SK-N-SH (cell line): Measurements from ENCODE around the gene CSRP1. TPM values are rescaled to one million over a fixed set of nuclear protein-coding genes. Genes with fewer than 3 reads are reported as not detected.

Experiments
- CTCF ChIA-PET: fragments of 300-600, 350-600 bp; formaldehyde crosslinking; extraction: SDS; loops from one replicate; lab custom pipeline; 2021; lab: Yijun Ruan, JAX
- POLR2A ChIA-PET: fragments of 350-600 bp; sonication (Branson Sonifier 250); formaldehyde crosslinking; extraction: SDS; loops from one replicate; lab custom pipeline; 2020; ENCODE audit warnings: antibody characterized with exemption, inconsistent platforms; lab: Yijun Ruan, JAX
- DNase-seq: peaks from one replicate; pipeline ENCODE4 v3.0.0; 2012
- H2AFZ ChIP-seq: fragments of 200-600 bp; sonication (generic); 2 replicates; pipeline ENCODE4 v1.8.1; 2016; ENCODE audit warnings: antibody characterized with exemption, mild to moderate bottlenecking, low read depth
- H3F3A ChIP-seq: fragments of 200-600 bp; sonication (generic); replicated peaks from 2 replicates; pipeline ENCODE3; 2016; ENCODE audit warnings: antibody characterized with exemption, mild to moderate bottlenecking; ENCODE audit not compliant: insufficient read depth
- H3K27ac ChIP-seq, 2 experiments: fragments of 200-500 bp in 1 of 2; fragments of 200-600 bp in 1 of 2; sonication (Bioruptor generic) in 1 of 2; sonication (generic), shearing (Covaris generic) in 1 of 2; 2 replicates each; pipeline versions ENCODE4 v1.5.1 to v1.6.1; 2014 to 2016; ENCODE audit warnings: low read depth in 2 of 2, inconsistent platforms in 1 of 2, low read length in 1 of 2, mild to moderate bottlenecking in 1 of 2, mixed read lengths in 1 of 2
- H3K27me3 ChIP-seq: fragments of 200-600 bp; sonication (generic), shearing (Covaris generic); 2 replicates; pipeline ENCODE4 v1.6.1; 2016; ENCODE audit warnings: mixed run types; ENCODE audit not compliant: insufficient read depth
- H3K36me3 ChIP-seq, 2 experiments: fragments of 200-500 bp in 1 of 2; fragments of 200-600 bp in 1 of 2; sonication (Bioruptor generic) in 1 of 2; sonication (generic) in 1 of 2; replicated peaks in 1 of 2; 2 replicates each; pipeline versions ENCODE3 to v1.5.1; 2014 to 2016; ENCODE audit warnings: low read length in 1 of 2, mild to moderate bottlenecking in 1 of 2; ENCODE audit not compliant: insufficient read depth in 2 of 2, control insufficient read depth in 1 of 2
- H3K4me1 ChIP-seq, 2 experiments: fragments of 200-500 bp in 1 of 2; fragments of 200-600 bp in 1 of 2; sonication (Bioruptor generic) in 1 of 2; sonication (generic), shearing (Covaris generic) in 1 of 2; 2 replicates each; pipeline versions ENCODE4 v1.5.1 to v1.6.1; 2014 to 2016; ENCODE audit warnings: low read depth in 1 of 2, low read length in 1 of 2, mixed run types in 1 of 2; ENCODE audit not compliant: insufficient read depth in 2 of 2, control insufficient read depth in 1 of 2
- H3K4me2 ChIP-seq: fragments of 200-600 bp; sonication (generic), shearing (Covaris generic); 2 replicates; pipeline ENCODE4 v1.6.1; 2017; ENCODE audit warnings: mixed run types
- H3K4me3 ChIP-seq, 2 experiments: fragments of 200-500 bp in 1 of 2; fragments of 200-600 bp in 1 of 2; sonication (Bioruptor generic) in 1 of 2; sonication (generic), shearing (Covaris generic) in 1 of 2; 2 replicates each; pipeline versions ENCODE4 v1.5.1 to v1.8.1; 2014 to 2016; ENCODE audit warnings: low read depth in 2 of 2, inconsistent platforms in 1 of 2, low read length in 1 of 2, mild to moderate bottlenecking in 1 of 2, mixed read lengths in 1 of 2, moderate library complexity in 1 of 2
- H3K79me2 ChIP-seq: fragments of 200-600 bp; sonication (generic); 2 replicates; pipeline ENCODE4 v1.8.1; 2017; ENCODE audit warnings: mild to moderate bottlenecking; ENCODE audit not compliant: insufficient read depth
- H3K9ac ChIP-seq: fragments of 200-600 bp; sonication (generic); 2 replicates; pipeline ENCODE4 v1.6.1; 2017; ENCODE audit warnings: mixed run types
- H3K9me2 ChIP-seq: fragments of 200-600 bp; sonication (generic); 2 replicates; pipeline ENCODE4 v1.6.1; 2017; ENCODE audit warnings: mixed run types
- H3K9me3 ChIP-seq: fragments of 200-600 bp; sonication (generic); 2 replicates; pipeline ENCODE4 v1.6.1; 2017; ENCODE audit warnings: mixed run types, mild to moderate bottlenecking, moderate library complexity
- H4K20me1 ChIP-seq: fragments of 200-600 bp; sonication (generic); 2 replicates; pipeline ENCODE4 v1.6.1; 2017; ENCODE audit warnings: mild to moderate bottlenecking, mixed run types; ENCODE audit not compliant: insufficient read depth
- CHD2 ChIP-seq: fragments of 150-350 bp; IDR thresholded peaks from 2 replicates; pipeline ENCODE4 v1.6.1; 2018; ENCODE audit warnings: low read length; ENCODE audit not compliant: partially characterized antibody
- EZH2phosphoT487 ChIP-seq: fragments of 200-600 bp; sonication (generic); IDR thresholded peaks from 2 replicates; pipeline ENCODE4 v1.6.1; 2017; ENCODE audit warnings: low read depth, mixed run types, mild to moderate bottlenecking, antibody characterized with exemption, moderate library complexity, borderline replicate concordance
- FOXJ3 ChIP-seq: sonication (generic); formaldehyde crosslinking; IDR thresholded peaks from 2 replicates; pipeline ENCODE4 v1.5.1; 2020; ENCODE audit warnings: mild to moderate bottlenecking, missing genetic modification reagents
- FOXM1 ChIP-seq: IDR thresholded peaks from 2 replicates; pipeline ENCODE4 v1.4.0; 2012; ENCODE audit warnings: low read depth, mild to moderate bottlenecking
- GABPA ChIP-seq: IDR thresholded peaks from 2 replicates; pipeline ENCODE4 v1.4.0; 2012; ENCODE audit warnings: low read depth, mild to moderate bottlenecking
- GATA2 ChIP-seq: sonication (generic); formaldehyde crosslinking; IDR thresholded peaks from 2 replicates; pipeline ENCODE4 v1.5.0; 2020; ENCODE audit warnings: mild to moderate bottlenecking, missing genetic modification reagents
- JUND ChIP-seq: IDR thresholded peaks from 2 replicates; pipeline ENCODE4 v1.4.0; 2012
- MAX ChIP-seq: IDR thresholded peaks from 2 replicates; pipeline ENCODE4 v1.4.0; 2012; ENCODE audit warnings: low read depth
- MEF2A ChIP-seq: IDR thresholded peaks from 2 replicates; pipeline ENCODE4 v1.4.0; 2012; ENCODE audit warnings: low read depth, borderline replicate concordance
- NFIC ChIP-seq: IDR thresholded peaks from 2 replicates; pipeline ENCODE4 v1.4.0; 2012; ENCODE audit warnings: borderline replicate concordance
- NRF1 ChIP-seq: IDR thresholded peaks from 2 replicates; pipeline ENCODE4 v1.6.1; 2012; ENCODE audit warnings: low read depth, mild to moderate bottlenecking, low read length
- POLR2AphosphoS5 ChIP-seq: IDR thresholded peaks from 2 replicates; pipeline ENCODE4 v1.6.1; 2012; ENCODE audit warnings: low read depth, low read length
- RAD21 ChIP-seq: IDR thresholded peaks from 2 replicates; pipeline ENCODE4 v1.6.1; 2012; ENCODE audit warnings: mild to moderate bottlenecking, low read length
- RCOR1 ChIP-seq: fragments of 150-350 bp; IDR thresholded peaks from 2 replicates; pipeline ENCODE4 v1.6.1; 2017; ENCODE audit warnings: antibody characterized with exemption, low read length
- REST ChIP-seq: IDR thresholded peaks from 2 replicates; pipeline ENCODE4 v1.6.1; 2012; ENCODE audit warnings: mild to moderate bottlenecking, low read depth, low read length, moderate library complexity
- RFX5 ChIP-seq: IDR thresholded peaks from 2 replicates; pipeline ENCODE4 v1.6.1; 2012; ENCODE audit warnings: mild to moderate bottlenecking, improper control_type of control experiment, low read length
- RXRA ChIP-seq: IDR thresholded peaks from 2 replicates; pipeline ENCODE4 v1.4.0; 2012; ENCODE audit warnings: low read depth, mild to moderate bottlenecking, borderline replicate concordance
- SIN3A ChIP-seq: IDR thresholded peaks from 2 replicates; pipeline ENCODE4 v1.6.1; 2012; ENCODE audit warnings: low read depth, mild to moderate bottlenecking, low read length, moderate library complexity, borderline replicate concordance
- SMC3 ChIP-seq: IDR thresholded peaks from 2 replicates; pipeline ENCODE4 v1.6.1; 2012; ENCODE audit warnings: low read depth, low read length, improper control_type of control experiment
- TEAD4 ChIP-seq: IDR thresholded peaks from 2 replicates; pipeline ENCODE4 v1.4.0; 2012; ENCODE audit warnings: mild to moderate bottlenecking, borderline replicate concordance; ENCODE audit not compliant: insufficient read depth
- USF2 ChIP-seq: fragments of 150-350 bp; IDR thresholded peaks from 2 replicates; pipeline ENCODE4 v1.6.1; 2017; ENCODE audit warnings: antibody characterized with exemption, low read length, low read depth, borderline replicate concordance
- WGBS: methylation state at CpG from one replicate; pipeline ENCODE4 v1.1.6; 2017; ENCODE audit warnings: low lambda C conversion rate; 5-methylcytosine and 5-hydroxymethylcytosine counted together
- polyA plus RNA-seq, 3 experiments: library from polyadenylated mRNA; depleted of rRNA; stranded (reverse); fragments of >200 nt; gene quantifications; 2 replicates each; pipeline ENCODE4 v1.2.3, GENCODE V29; 2012
- TF ChIP-seq, protein P1 (sequence below): IDR thresholded peaks from 2 replicates; pipeline ENCODE4 v1.4.0; 2012; ENCODE audit warnings: low read depth, borderline replicate concordance

Gene CSRP1
- polyA plus RNA-seq, 1 of the 3 experiments (the other 2 are of a cell fraction): 373 TPM

DNA sequence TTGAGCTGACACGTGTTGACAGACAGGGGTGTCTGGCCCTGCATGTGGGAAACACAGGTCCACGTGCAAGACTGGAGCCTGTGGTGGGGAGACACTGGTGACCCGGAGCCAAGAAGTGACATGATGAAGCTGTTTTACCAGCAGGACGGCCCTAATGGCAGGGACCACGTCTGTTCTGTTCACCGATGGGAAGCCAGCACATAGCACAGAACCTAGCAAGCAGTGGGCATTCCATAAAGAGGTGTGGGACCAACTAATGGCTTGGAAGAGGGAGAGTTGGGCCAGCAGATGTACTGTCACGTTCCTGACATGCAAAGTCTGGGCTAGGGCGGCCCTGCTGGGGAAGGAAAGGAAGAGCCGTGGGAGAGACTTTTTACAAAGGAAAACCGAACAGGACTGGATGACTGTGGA, 47.3 kb upstream of the CSRP1 start (continued):
- no peak for TF ChIP-seq REST
- no peak for TF ChIP-seq RAD21
- no peak for TF ChIP-seq RCOR1
- TF ChIP-seq, protein P1, sequence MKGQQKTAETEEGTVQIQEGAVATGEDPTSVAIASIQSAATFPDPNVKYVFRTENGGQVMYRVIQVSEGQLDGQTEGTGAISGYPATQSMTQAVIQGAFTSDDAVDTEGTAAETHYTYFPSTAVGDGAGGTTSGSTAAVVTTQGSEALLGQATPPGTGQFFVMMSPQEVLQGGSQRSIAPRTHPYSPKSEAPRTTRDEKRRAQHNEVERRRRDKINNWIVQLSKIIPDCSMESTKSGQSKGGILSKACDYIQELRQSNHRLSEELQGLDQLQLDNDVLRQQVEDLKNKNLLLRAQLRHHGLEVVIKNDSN: no peak
- TF ChIP-seq GATA2: no peak
- no peak for TF ChIP-seq JUND
- TF ChIP-seq USF2: no peak
- TF ChIP-seq RXRA: no peak
- no peak for TF ChIP-seq SIN3A
- TF ChIP-seq MEF2A: no peak

DNA sequence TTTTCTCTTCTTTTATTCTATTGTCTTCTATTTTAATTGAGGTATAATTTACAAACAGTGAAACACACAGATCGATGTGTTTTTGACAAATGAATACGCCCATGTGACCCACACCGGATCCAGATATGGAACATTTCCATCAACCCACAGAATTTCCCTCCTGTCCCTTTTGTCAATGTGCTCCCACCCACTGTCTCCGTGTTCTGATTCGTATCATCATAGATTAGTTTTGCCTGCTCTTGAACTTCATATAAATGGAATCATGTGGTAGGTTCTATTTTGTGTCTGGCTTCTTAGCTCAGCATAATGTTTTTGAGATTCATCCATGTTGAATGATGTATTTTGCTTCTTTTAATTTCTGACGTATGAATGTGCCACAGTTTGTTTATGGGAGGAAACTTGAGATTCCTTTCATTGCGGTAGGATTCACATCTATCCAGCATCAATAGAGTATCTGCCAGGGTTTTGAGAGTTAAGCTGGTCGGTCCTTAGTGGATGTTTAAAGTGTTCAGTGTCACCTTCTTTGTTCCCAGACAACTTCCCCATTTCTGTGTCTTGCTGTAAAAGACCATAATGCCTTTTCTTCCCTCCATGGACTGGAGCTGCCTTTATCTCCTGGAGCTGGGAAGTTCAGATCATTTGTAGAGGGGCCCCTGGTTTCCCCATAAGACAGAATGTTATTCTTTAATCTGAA, 46.7 kb upstream of the CSRP1 start:
- Histone ChIP-seq H3K9me2 (no peaks in the 10 kb centered on the region), H3K4me3 (0 out of 4 replicates have a peak overlapping the region, but pooled peaks of 1 of the 2 experiments have one; percentile 1), H3K9ac (peak overlapping the region; percentile 47; the same call in 1 of the 2 replicates), H3K79me2 (peaks cover 100% of the 10 kb centered on the region), H3K27ac (peak overlapping the region; percentile 60 to 95), H3K36me3 (peaks cover 0 to 8% of the 10 kb centered on the region in 2 experiments), H3F3A (peaks cover 59% of the 10 kb centered on the region), H4K20me1 (peaks cover 43% of the 10 kb centered on the region), H3K27me3 (no peaks in the 10 kb centered on the region), H3K4me1 (peaks cover 46 to 63% of the 10 kb centered on the region in 2 experiments), H3K9me3 (no peaks in the 10 kb centered on the region), H3K4me2 (peak overlapping the region; percentile 56), H2AFZ (no peak overlapping the region)
- CTCF ChIA-PET: interaction anchor here (1.2 to 12.3 kb wide), 7 partner anchors 9 to 419 kb away, joined by 3 to 176 read pairs (median 10); partner anchors contain the start of gene NAV1
- DNase-seq: no peak
- WGBS: 75% methylated on average over 8 of the region's 8 CpGs
- POLR2A ChIA-PET: no interaction called here
- TF ChIP-seq MEF2A (no peak), TEAD4 (no peak), MAX (no peak), RCOR1 (no peak), JUND (no peak), CHD2 (no peak), NFIC (no peak), FOXJ3 (CRISPR knock-in tag) (no peak), SMC3 (no peak), GABPA (no peak), NRF1 (no peak), EZH2phosphoT487 (no peak), POLR2AphosphoS5 (no peak), FOXM1 (no peak), RFX5 (no peak)
- TF ChIP-seq, protein P1: no peak
